H9 (cell line): ENCODE measurements around the gene MORN1. TPM values are rescaled to one million over a fixed set of nuclear protein-coding genes. Genes with fewer than 3 reads are reported as not detected.

Experiments
- DNase-seq: peaks from one replicate; pipeline ENCODE4 v3.0.0-alpha.2; 2017
- H2AFZ ChIP-seq: one replicate; pipeline ENCODE4 v1.6.1; 2013; ENCODE audit warnings: mild to moderate bottlenecking, low read length, control low read depth, moderate library complexity
- H2AK5ac ChIP-seq: 2 replicates; pipeline ENCODE4 v1.6.1; 2013; ENCODE audit warnings: low read length, control low read depth, mixed read lengths; ENCODE audit not compliant: insufficient read length
- H2BK120ac ChIP-seq: one replicate; pipeline ENCODE4 v1.6.1; 2013; ENCODE audit warnings: low read depth, mild to moderate bottlenecking, low read length, control low read depth, inconsistent platforms; ENCODE audit not compliant: poor library complexity, severe bottlenecking
- H2BK12ac ChIP-seq: 2 replicates; pipeline ENCODE4 v1.6.1; 2013; ENCODE audit warnings: low read length, control low read depth, mixed read lengths, low read depth; ENCODE audit not compliant: insufficient read length
- H2BK15ac ChIP-seq: 2 replicates; pipeline ENCODE4 v1.6.1; 2013; ENCODE audit warnings: low read depth, low read length, control low read depth
- H2BK20ac ChIP-seq: one replicate; pipeline ENCODE4 v1.6.1; 2013; ENCODE audit warnings: low read depth, mild to moderate bottlenecking, low read length, control low read depth, inconsistent platforms; ENCODE audit not compliant: poor library complexity, severe bottlenecking
- H2BK5ac ChIP-seq: 2 replicates; pipeline ENCODE4 v1.6.1; 2013; ENCODE audit warnings: low read length, control low read depth, mixed read lengths; ENCODE audit not compliant: insufficient read length
- H3K14ac ChIP-seq: 2 replicates; pipeline ENCODE4 v1.6.1; 2013; ENCODE audit warnings: low read length, control low read depth; ENCODE audit not compliant: insufficient read depth
- H3K18ac ChIP-seq: 2 replicates; pipeline ENCODE4 v1.6.1; 2013; ENCODE audit warnings: low read depth, mild to moderate bottlenecking, mixed read lengths, low read length, control low read depth; ENCODE audit not compliant: insufficient read length
- H3K23ac ChIP-seq: 2 replicates; pipeline ENCODE4 v1.6.1; 2013; ENCODE audit warnings: low read length, control low read depth, mixed read lengths, low read depth; ENCODE audit not compliant: insufficient read length
- H3K23me2 ChIP-seq: 2 replicates; pipeline ENCODE4 v1.6.1; 2013; ENCODE audit warnings: low read depth, mild to moderate bottlenecking, mixed read lengths, low read length, control low read depth; ENCODE audit not compliant: insufficient read length, poor library complexity, severe bottlenecking
- H3K27ac ChIP-seq: 2 replicates; pipeline ENCODE4 v1.5.1; 2013; ENCODE audit warnings: low read length, control low read depth, mixed read lengths, low read depth; ENCODE audit not compliant: insufficient read length
- H3K27me3 ChIP-seq: 2 replicates; pipeline ENCODE4 v1.6.1; 2013; ENCODE audit warnings: low read length, control low read depth, inconsistent platforms; ENCODE audit not compliant: insufficient read depth
- H3K4ac ChIP-seq: 2 replicates; pipeline ENCODE4 v1.6.1; 2013; ENCODE audit warnings: low read depth, mild to moderate bottlenecking, control low read depth, inconsistent platforms, low read length, moderate library complexity
- H3K4me1 ChIP-seq: 2 replicates; pipeline ENCODE4 v1.6.1; 2013; ENCODE audit warnings: low read length, control low read depth, inconsistent platforms; ENCODE audit not compliant: insufficient read depth
- H3K4me2 ChIP-seq: 2 replicates; pipeline ENCODE4 v1.6.1; 2013; ENCODE audit warnings: low read length, control low read depth, mixed read lengths; ENCODE audit not compliant: insufficient read length, insufficient read depth
- H3K56ac ChIP-seq: 2 replicates; pipeline ENCODE4 v1.6.1; 2013; ENCODE audit warnings: low read depth, mild to moderate bottlenecking, mixed read lengths, low read length, control low read depth; ENCODE audit not compliant: insufficient read length
- H3K79me1 ChIP-seq: 2 replicates; pipeline ENCODE4 v1.6.1; 2013; ENCODE audit warnings: low read depth, mild to moderate bottlenecking, moderate library complexity, low read length, control low read depth, inconsistent platforms; ENCODE audit not compliant: insufficient read depth, poor library complexity, severe bottlenecking
- H3K79me2 ChIP-seq: 2 replicates; pipeline ENCODE4 v1.6.1; 2013; ENCODE audit warnings: low read length, control low read depth, inconsistent platforms; ENCODE audit not compliant: insufficient read depth
- H3K9ac ChIP-seq: 2 replicates; pipeline ENCODE4 v1.6.1; 2013; ENCODE audit warnings: low read length, control low read depth, mixed read lengths; ENCODE audit not compliant: insufficient read length; ENCODE audit errors: extremely low read depth
- H3K9me3 ChIP-seq: one replicate; pipeline ENCODE4 v1.6.1; 2013; ENCODE audit warnings: low read depth, low read length, inconsistent platforms; ENCODE audit not compliant: control insufficient read depth
- H3T11ph ChIP-seq: one replicate; pipeline ENCODE4 v1.6.1; 2013; ENCODE audit warnings: mild to moderate bottlenecking, low read length, control low read depth, inconsistent platforms
- H4K20me1 ChIP-seq: one replicate; pipeline ENCODE4 v1.6.1; 2013; ENCODE audit not compliant: control insufficient read depth, insufficient read length, insufficient read depth
- H4K5ac ChIP-seq: 2 replicates; pipeline ENCODE4 v1.6.1; 2013; ENCODE audit warnings: low read depth, mild to moderate bottlenecking, mixed read lengths, low read length, control low read depth; ENCODE audit not compliant: insufficient read length
- H4K8ac ChIP-seq: replicated peaks from 2 replicates; pipeline ENCODE4 v1.6.1; 2013; ENCODE audit warnings: low read length, control low read depth, mixed read lengths, low read depth; ENCODE audit not compliant: insufficient read length
- H4K91ac ChIP-seq: 2 replicates; pipeline ENCODE4 v1.6.1; 2013; ENCODE audit warnings: low read depth, mild to moderate bottlenecking, moderate library complexity, mixed read lengths, low read length, control low read depth; ENCODE audit not compliant: insufficient read length
- H3K27ac Mint-ChIP-seq, 3 experiments: 2 replicates in 2 of 3; 3 replicates in 1 of 3; pipeline ENCODE4 v1.8.0; 2020 to 2021; ENCODE audit warnings: mixed read lengths in 3 of 3, mild to moderate bottlenecking in 1 of 3, moderate library complexity in 1 of 3
- H3K27me3 Mint-ChIP-seq: 2 replicates; pipeline ENCODE4 v1.8.0; 2021; ENCODE audit warnings: low read depth, mild to moderate bottlenecking, moderate library complexity, mixed read lengths
- H3K36me3 Mint-ChIP-seq, 3 experiments: 2 replicates in 2 of 3; 3 replicates in 1 of 3; pipeline ENCODE4 v1.8.0; 2020 to 2021; ENCODE audit warnings: low read depth in 3 of 3, mixed read lengths in 3 of 3; ENCODE audit not compliant: insufficient read depth in 1 of 3
- H3K4me1 Mint-ChIP-seq, 2 experiments: 2 replicates each; pipeline ENCODE4 v1.8.0; 2020; ENCODE audit warnings: mixed read lengths in 2 of 2
- H3K4me3 Mint-ChIP-seq, 2 experiments: 2 replicates in 1 of 2; 3 replicates in 1 of 2; pipeline ENCODE4 v1.8.0; 2020 to 2021; ENCODE audit warnings: mild to moderate bottlenecking in 2 of 2, mixed read lengths in 2 of 2, moderate library complexity in 1 of 2
- H3K9me3 Mint-ChIP-seq, 2 experiments: 2 replicates in 1 of 2; 3 replicates in 1 of 2; pipeline ENCODE4 v1.8.0; 2020; ENCODE audit warnings: mild to moderate bottlenecking in 2 of 2, mixed read lengths in 2 of 2, moderate library complexity in 1 of 2
- WGBS: extraction: QIAGEN DNeasy Blood & Tissue Kit; methylation state at CpG from one replicate; pipeline ENCODE4 v1.1.7; 2013; ENCODE audit warnings: missing lambda C conversion rate, low lambda C conversion rate, mixed read lengths; ENCODE audit not compliant: insufficient read length; ENCODE audit errors: extremely low coverage; 5-methylcytosine and 5-hydroxymethylcytosine counted together
- total RNA-seq: library from RNA; stranded (reverse); gene quantifications from 2 replicates; pipeline ENCODE4 v1.2.1, GENCODE V29; 2021
- TF ChIP-seq, protein P1 (sequence below): fragments of 200-600 bp; sonication (generic); conservative IDR thresholded peaks from 3 replicates; pipeline ENCODE4 v1.8.0; 2021; ENCODE audit warnings: antibody characterized with exemption, mild to moderate bottlenecking

The MORN1 gene
- total RNA-seq, 1 experiment from 2014 or later, result 12.7 TPM

DNA sequence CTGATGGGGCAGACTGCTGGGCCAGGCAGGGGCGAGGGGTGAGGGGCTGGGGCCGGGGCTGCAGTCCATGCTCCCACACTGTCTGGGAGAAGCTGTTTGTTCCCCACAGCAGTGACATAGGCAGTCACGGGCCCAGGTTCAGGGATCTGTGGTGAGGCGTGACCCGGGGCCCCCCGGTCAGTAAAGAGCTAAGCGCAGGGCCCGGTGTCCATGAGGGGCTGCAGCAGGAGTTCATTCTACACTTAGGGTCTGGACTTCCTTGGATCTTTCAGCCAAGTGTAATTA is 16.6 kb upstream of the MORN1 start:
- Mint-ChIP-seq H3K4me1 (peaks cover 4 to 11% of the 10 kb centered on the region in 2 experiments; a peak in 3 of 4 replicates), H3K9me3 (no peaks in the 10 kb centered on the region), H3K36me3 (peaks cover 15 to 64% (median 55%) of the 10 kb centered on the region in 3 experiments; a peak in 6 of 7 replicates), H3K4me3 (no peak overlapping the region), H3K27me3 (no peaks in the 10 kb centered on the region; the same call in none of the 2 replicates), H3K27ac (no peak overlapping the region; a peak in 1 of 7 replicates)
- H2BK12ac ChIP-seq, result no peak overlapping the region
- H3K9ac ChIP-seq, result no peak overlapping the region
- no peaks in the 10 kb centered on the region for H3K9me3 ChIP-seq
- H3K4ac ChIP-seq, result no peak overlapping the region
- H2BK15ac ChIP-seq, result no peak overlapping the region
- no peaks in the 10 kb centered on the region for H3K4me1 ChIP-seq
- no peak overlapping the region for H3K14ac ChIP-seq
- H4K91ac ChIP-seq, result no peak overlapping the region
- H3K27ac ChIP-seq, result no peak overlapping the region
- H3K18ac ChIP-seq, result no peak overlapping the region
- no peaks in the 10 kb centered on the region for H4K20me1 ChIP-seq
- peaks cover 10% of the 10 kb centered on the region for H3K23me2 ChIP-seq
- H4K8ac ChIP-seq, result no peak overlapping the region
- H2AFZ ChIP-seq, result no peak overlapping the region
- H2BK120ac ChIP-seq, result no peak overlapping the region
- H3T11ph ChIP-seq, result no peak overlapping the region
- H3K56ac ChIP-seq, result no peak overlapping the region
- H3K79me1 ChIP-seq, result no peaks in the 10 kb centered on the region
- H3K27me3 ChIP-seq, result no peaks in the 10 kb centered on the region
- no peak for DNase-seq
- H3K23ac ChIP-seq, result no peak overlapping the region
- H3K4me2 ChIP-seq, result no peak overlapping the region
- H2BK20ac ChIP-seq, result no peak overlapping the region
- TF ChIP-seq, protein P1, sequence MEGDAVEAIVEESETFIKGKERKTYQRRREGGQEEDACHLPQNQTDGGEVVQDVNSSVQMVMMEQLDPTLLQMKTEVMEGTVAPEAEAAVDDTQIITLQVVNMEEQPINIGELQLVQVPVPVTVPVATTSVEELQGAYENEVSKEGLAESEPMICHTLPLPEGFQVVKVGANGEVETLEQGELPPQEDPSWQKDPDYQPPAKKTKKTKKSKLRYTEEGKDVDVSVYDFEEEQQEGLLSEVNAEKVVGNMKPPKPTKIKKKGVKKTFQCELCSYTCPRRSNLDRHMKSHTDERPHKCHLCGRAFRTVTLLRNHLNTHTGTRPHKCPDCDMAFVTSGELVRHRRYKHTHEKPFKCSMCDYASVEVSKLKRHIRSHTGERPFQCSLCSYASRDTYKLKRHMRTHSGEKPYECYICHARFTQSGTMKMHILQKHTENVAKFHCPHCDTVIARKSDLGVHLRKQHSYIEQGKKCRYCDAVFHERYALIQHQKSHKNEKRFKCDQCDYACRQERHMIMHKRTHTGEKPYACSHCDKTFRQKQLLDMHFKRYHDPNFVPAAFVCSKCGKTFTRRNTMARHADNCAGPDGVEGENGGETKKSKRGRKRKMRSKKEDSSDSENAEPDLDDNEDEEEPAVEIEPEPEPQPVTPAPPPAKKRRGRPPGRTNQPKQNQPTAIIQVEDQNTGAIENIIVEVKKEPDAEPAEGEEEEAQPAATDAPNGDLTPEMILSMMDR, result no peak
- no peaks in the 10 kb centered on the region for H3K79me2 ChIP-seq
- no peak overlapping the region for H4K5ac ChIP-seq
- no peak overlapping the region for H2AK5ac ChIP-seq
- WGBS, result no CpG with 5 or more reads among the region's 8 CpGs
- no peak overlapping the region for H2BK5ac ChIP-seq
